Brain microvascular endothelial cell (primary cell): Measurements from ENCODE around the gene HAUS6.
A peak's percentile ranks its signal among the peaks of the same experiment; 100 is the strongest.
"Not testable (repeated sequence)": the region's sequence is repeated elsewhere in the genome, so short reads cannot be mapped to it uniquely, and the experiment has no call there.

Experiments used
- DNase-seq: peaks from one replicate; pipeline ENCODE4 v3.0.0-alpha.2; 2020
- H3K27ac ChIP-seq: fragments of 250-450 bp; sonication (Bioruptor Pico); 2 replicates; pipeline ENCODE4 v1.5.1; 2020; ENCODE audit warnings: mild to moderate bottlenecking, moderate library complexity
- H3K27me3 ChIP-seq: fragments of 250-450 bp; sonication (Bioruptor Pico); replicated peaks from 2 replicates; pipeline ENCODE4 v1.5.1; 2020; ENCODE audit warnings: mild to moderate bottlenecking
- H3K36me3 ChIP-seq: fragments of 250-450 bp; sonication (Bioruptor Pico); replicated peaks from 2 replicates; pipeline ENCODE4 v1.5.1; 2020; ENCODE audit warnings: mild to moderate bottlenecking
- H3K4me3 ChIP-seq: 2 replicates; pipeline ENCODE4 v1.5.1; 2011; ENCODE audit warnings: low read depth, mild to moderate bottlenecking, control low read depth, low read length, moderate library complexity
- CTCF ChIP-seq: IDR thresholded peaks from 2 replicates; pipeline ENCODE4 v1.5.1; 2011; ENCODE audit warnings: low read depth, mild to moderate bottlenecking, moderate library complexity, low read length, control low read depth, inconsistent platforms; ENCODE audit errors: missing control alignments
- in situ Hi-C: cut with HindIII; loops from 2 replicates; pipeline ENCODE4 v1.10.0; 2017; ENCODE audit warnings: low sequenced_read_pairs, low pct_ligation_motif_present

Gene HAUS6

GRCh38 chr9:19108038-19108437 lies 5.3 kb upstream of the HAUS6 start:
- no peak for DNase-seq
- H3K27ac ChIP-seq, result no peak overlapping the region
- no peaks in the 10 kb centered on the region for H3K27me3 ChIP-seq
- H3K36me3 ChIP-seq, result no peaks in the 10 kb centered on the region
- in situ Hi-C loops, result no loop called here
- no peak overlapping the region for H3K4me3 ChIP-seq
- no peak for TF ChIP-seq CTCF

- Histone ChIP-seq H3K4me3 (no peak overlapping the region), H3K27me3 (no peaks in the 10 kb centered on the region), H3K36me3 (no peaks in the 10 kb centered on the region), H3K27ac (no peak overlapping the region)
- in situ Hi-C loops, result no loop called here
- no peak for DNase-seq
- no peak for TF ChIP-seq CTCF
Measured at GRCh38 chr9:19104515-19105282, 2.0 kb upstream of the HAUS6 start.

- in situ Hi-C loops, result no loop called here
- DNase-seq, result no peak
- H3K27me3 ChIP-seq, result no peaks in the 10 kb centered on the region
- no peak for TF ChIP-seq CTCF
- H3K4me3 ChIP-seq, result peak overlapping the region; percentile 83
- no peaks in the 10 kb centered on the region for H3K36me3 ChIP-seq
- no peak overlapping the region for H3K27ac ChIP-seq
Measured at GRCh38 chr9:19102181-19102630, 498 bp downstream of the HAUS6 start.

- in situ Hi-C loops, result no loop called here
- no peaks in the 10 kb centered on the region for H3K36me3 ChIP-seq
- peak overlapping the region; percentile 22 for H3K4me3 ChIP-seq
- TF ChIP-seq CTCF, result no peak
- no peak overlapping the region for H3K27ac ChIP-seq
- H3K27me3 ChIP-seq, result no peaks in the 10 kb centered on the region
- no peak for DNase-seq
Measured at GRCh38 chr9:19101203-19101602, 1.5 kb downstream of the HAUS6 start.

DNA sequence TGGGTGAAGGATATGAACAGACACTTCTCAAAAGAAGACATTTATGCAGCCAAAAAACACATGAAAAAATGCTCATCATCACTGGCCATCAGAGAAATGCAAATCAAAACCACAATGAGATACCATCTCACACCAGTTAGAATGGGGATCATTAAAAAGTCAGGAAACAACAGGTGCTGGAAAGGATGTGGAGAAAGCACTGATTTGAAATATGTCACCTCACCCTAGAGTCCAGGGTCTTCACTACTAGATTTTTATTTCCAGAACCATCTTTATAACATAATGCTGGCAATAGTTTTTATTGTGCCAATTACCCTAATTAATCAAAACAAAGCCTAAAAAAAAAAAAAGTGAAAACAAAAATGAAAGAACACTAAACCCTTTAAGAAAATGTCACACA lies 5.3 kb downstream of the HAUS6 start:
- in situ Hi-C loops, DNase-seq, H3K4me3 ChIP-seq, H3K36me3 ChIP-seq, H3K27ac ChIP-seq, H3K27me3 ChIP-seq: not testable (repeated sequence)

DNA sequence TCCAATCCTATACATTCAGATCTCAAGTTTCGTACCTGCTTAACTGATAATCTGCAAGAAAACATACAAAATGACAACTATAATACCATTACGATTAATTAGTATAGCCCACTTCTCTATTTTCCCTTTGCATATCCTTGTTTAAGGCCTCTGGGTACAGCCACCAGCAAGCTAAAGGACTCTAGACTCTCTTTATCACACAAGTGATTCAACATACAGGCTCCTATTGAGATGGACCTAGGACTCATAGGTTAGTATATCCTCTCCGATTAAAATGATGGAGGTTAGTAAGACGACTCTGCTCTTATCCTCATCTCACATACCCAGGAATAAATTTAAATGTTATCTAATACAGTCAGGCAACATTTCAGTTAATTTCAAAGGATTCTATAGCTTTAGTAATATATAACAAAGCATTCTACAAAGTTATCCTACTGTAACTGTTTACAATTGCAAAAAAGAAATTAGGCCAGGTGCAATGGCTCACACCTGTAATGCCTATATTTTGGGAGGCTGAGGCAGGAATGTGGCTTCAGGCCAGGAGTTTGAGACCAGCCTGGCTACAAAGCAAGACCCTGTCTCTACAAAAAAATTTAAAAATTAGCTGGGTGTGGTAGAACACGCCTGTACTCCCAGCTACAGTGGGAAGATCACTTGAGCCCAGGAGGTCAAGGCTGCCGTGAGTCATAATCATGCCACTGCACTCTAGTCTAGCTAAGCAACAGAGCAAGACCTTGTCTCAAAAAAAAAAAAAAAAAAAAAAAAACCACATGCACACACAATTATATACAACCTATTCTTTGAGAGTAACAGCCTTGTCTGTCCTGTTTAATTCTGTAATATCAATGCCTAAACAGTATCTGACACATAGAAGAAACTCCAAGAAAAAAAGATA lies 15.4 kb downstream of the HAUS6 start:
- Histone ChIP-seq H3K4me3 (no peak overlapping the region), H3K27me3 (no peaks in the 10 kb centered on the region), H3K27ac (peak overlapping the region; percentile 51), H3K36me3 (peaks cover 28% of the 10 kb centered on the region)
- TF ChIP-seq CTCF, result no peak
- in situ Hi-C loops, result no loop called here
- peak; percentile 68 for DNase-seq
